Keratinocyte (primary cell): ENCODE measurements around the gene NEK6. TPM values are rescaled to one million over a fixed set of nuclear protein-coding genes. Genes with fewer than 3 reads are reported as not detected.

ENCODE experiments used
- DNase-seq: peaks from one replicate; pipeline ENCODE4 v3.0.0-alpha.2; 2011; ENCODE audit warnings: low read depth, missing footprints, low spot score
- FAIRE-seq: peaks from 2 replicates; lab custom pipeline; 2011; peaks lifted over from hg19 to GRCh38; lab: Jason Lieb, UNC
- H2AFZ ChIP-seq: 2 replicates; pipeline ENCODE4 v1.6.0; 2012; ENCODE audit warnings: low read length, control low read depth, inconsistent platforms; ENCODE audit not compliant: control insufficient read depth
- H3K27ac ChIP-seq: 2 replicates; pipeline ENCODE4 v1.5.1; 2011; ENCODE audit warnings: low read length; ENCODE audit not compliant: control insufficient read depth, insufficient read depth
- H3K27me3 ChIP-seq: 3 replicates; pipeline ENCODE4 v1.6.0; 2011; ENCODE audit warnings: low read length; ENCODE audit not compliant: control insufficient read depth, insufficient read depth; ENCODE audit errors: extremely low read depth
- H3K36me3 ChIP-seq, 2 experiments: 2 replicates in 1 of 2; 3 replicates in 1 of 2; pipeline ENCODE4 v1.5.1; 2011; ENCODE audit warnings: low read length in 2 of 2, mild to moderate bottlenecking in 1 of 2; ENCODE audit not compliant: control insufficient read depth in 2 of 2, insufficient read depth in 2 of 2; ENCODE audit errors: extremely low read depth in 1 of 2
- H3K4me1 ChIP-seq: 3 replicates; pipeline ENCODE4 v1.5.1; 2011; ENCODE audit warnings: low read length; ENCODE audit not compliant: control insufficient read depth, insufficient read depth; ENCODE audit errors: extremely low read depth
- H3K4me2 ChIP-seq: 3 replicates; pipeline ENCODE4 v1.6.0; 2011; ENCODE audit warnings: low read depth, low read length; ENCODE audit not compliant: control insufficient read depth, insufficient read depth; ENCODE audit errors: extremely low read depth
- H3K4me3 ChIP-seq, 3 experiments: fragments of 200-600 bp in 1 of 3; sonication (generic) in 1 of 3; 2 replicates in 2 of 3; 3 replicates in 1 of 3; pipeline ENCODE4 v1.5.1; 2011 to 2016; ENCODE audit warnings: low read length in 3 of 3, mild to moderate bottlenecking in 3 of 3, control low read depth in 2 of 3, inconsistent platforms in 1 of 3, low read depth in 1 of 3, mixed read lengths in 1 of 3, mixed run types in 1 of 3, moderate library complexity in 1 of 3; ENCODE audit not compliant: control insufficient read depth in 2 of 3, insufficient read depth in 2 of 3; ENCODE audit errors: extremely low read depth in 1 of 3
- H3K79me2 ChIP-seq: 2 replicates; pipeline ENCODE4 v1.6.0; 2012; ENCODE audit warnings: low read length; ENCODE audit not compliant: control insufficient read depth, insufficient read depth
- H3K9ac ChIP-seq: 3 replicates; pipeline ENCODE4 v1.6.0; 2011; ENCODE audit warnings: low read length; ENCODE audit not compliant: control insufficient read depth, insufficient read depth; ENCODE audit errors: extremely low read depth
- H3K9me1 ChIP-seq: 3 replicates; pipeline ENCODE4 v1.6.0; 2011; ENCODE audit warnings: low read length; ENCODE audit not compliant: control insufficient read depth, insufficient read depth; ENCODE audit errors: extremely low read depth
- H3K9me3 ChIP-seq: 2 replicates; pipeline ENCODE4 v1.5.1; 2012; ENCODE audit warnings: low read depth, low read length; ENCODE audit not compliant: control insufficient read depth
- H4K20me1 ChIP-seq: 3 replicates; pipeline ENCODE4 v1.6.0; 2011; ENCODE audit warnings: low read length; ENCODE audit not compliant: control insufficient read depth, insufficient read depth; ENCODE audit errors: extremely low read depth
- EZH2 ChIP-seq: IDR thresholded peaks from one replicate; pipeline ENCODE4 v1.6.1; 2012; ENCODE audit warnings: inconsistent platforms, mild to moderate bottlenecking, low read length, moderate library complexity
- dilution Hi-C: fragments of 300-500 bp; cut with MboI; formaldehyde crosslinking; loops from one replicate; pipeline ENCODE4 v1.7.0; 2020; ENCODE audit warnings: low sequenced_read_pairs; ENCODE audit not compliant: extremely low pct_ligation_motif_present
- polyA plus RNA-seq, 5 experiments: library from polyadenylated mRNA; depleted of rRNA in 3 of 5; stranded (reverse) in 3 of 5; stranded (forward) in 1 of 5; unstranded in 1 of 5; fragments of >200 nt; gene quantifications; 1 replicate in 1 of 5; 2 replicates in 3 of 5; 3 replicates in 1 of 5; pipeline versions ENCODE4 v1.2.1 to v1.2.3, GENCODE V29; 2011 to 2012; ENCODE audit warnings: missing spikeins in 2 of 5, low read depth in 1 of 5, low replicate concordance in 1 of 5
- TF ChIP-seq, protein P1 (sequence below), 3 experiments: IDR thresholded peaks in 1 of 3; conservative IDR thresholded peaks in 1 of 3; optimal IDR thresholded peaks in 1 of 3; 2 replicates in 2 of 3; 3 replicates in 1 of 3; pipeline versions ENCODE3 to v1.5.1; 2011; ENCODE audit warnings: low read length in 3 of 3, mild to moderate bottlenecking in 3 of 3, moderate library complexity in 2 of 3, control low read depth in 1 of 3, inconsistent platforms in 1 of 3; ENCODE audit not compliant: insufficient read depth in 2 of 3; ENCODE audit errors: extremely low read depth in 1 of 3

Gene NEK6
- polyA plus RNA-seq, 1 donor (not counting 4 experiments of a cell fraction or from before 2014, with no cell fraction given), result 56.4 TPM

DNA sequence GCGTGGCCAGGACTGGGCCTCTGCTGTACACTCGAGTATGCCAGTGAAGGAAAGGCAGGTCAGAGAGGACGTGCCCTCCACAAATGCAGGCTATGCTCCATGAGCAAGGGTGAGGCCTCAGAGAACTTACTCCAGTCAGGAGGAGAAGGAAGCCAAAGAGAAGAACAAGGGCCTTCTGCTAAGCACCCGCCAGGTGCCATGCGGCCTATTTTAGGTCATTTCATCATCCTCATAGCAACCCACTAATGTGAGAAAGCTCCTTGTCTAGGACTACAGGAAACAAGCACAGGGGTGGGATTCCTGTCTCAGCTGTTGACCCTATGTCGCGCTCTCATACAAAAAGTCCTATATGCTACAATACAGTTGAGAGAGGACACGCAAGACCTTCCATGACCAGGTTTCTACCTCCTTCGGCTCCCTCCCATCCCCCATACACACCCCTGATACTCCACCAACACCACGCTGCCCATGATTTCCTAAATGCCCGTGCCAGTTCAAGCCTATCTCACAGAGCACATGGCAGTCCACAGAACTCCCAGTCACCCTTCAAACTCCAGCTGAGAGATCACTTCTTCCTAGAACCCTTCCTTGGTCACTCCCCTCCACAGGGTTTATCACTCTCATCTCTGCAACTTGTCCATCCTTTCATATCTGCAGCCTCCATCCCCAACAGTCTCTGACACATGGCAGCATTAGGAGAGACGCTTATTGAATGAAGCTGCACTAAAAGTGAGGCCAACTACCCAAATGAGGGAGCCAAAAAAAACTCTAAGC lies 130.7 kb downstream of the NEK6 start:
- Histone ChIP-seq H3K9me3 (no peaks in the 10 kb centered on the region), H3K9me1 (peaks cover 7% of the 10 kb centered on the region), H3K79me2 (peaks cover 86% of the 10 kb centered on the region), H3K27me3 (no peaks in the 10 kb centered on the region), H3K36me3 (peaks cover 3 to 16% of the 10 kb centered on the region in 2 experiments), H3K27ac (no peak overlapping the region), H3K9ac (no peak overlapping the region), H3K4me3 (no peak overlapping the region), H2AFZ (no peak overlapping the region), H3K4me1 (peaks cover 21% of the 10 kb centered on the region), H4K20me1 (peaks cover 18% of the 10 kb centered on the region), H3K4me2 (no peak overlapping the region)
- dilution Hi-C loops, result loop anchor here (25.0 kb wide), 1 partner anchor 149 kb away; no protein-coding TSS in a partner anchor
- DNase-seq (no peak), FAIRE-seq (no peak)
- TF ChIP-seq, protein P1, sequence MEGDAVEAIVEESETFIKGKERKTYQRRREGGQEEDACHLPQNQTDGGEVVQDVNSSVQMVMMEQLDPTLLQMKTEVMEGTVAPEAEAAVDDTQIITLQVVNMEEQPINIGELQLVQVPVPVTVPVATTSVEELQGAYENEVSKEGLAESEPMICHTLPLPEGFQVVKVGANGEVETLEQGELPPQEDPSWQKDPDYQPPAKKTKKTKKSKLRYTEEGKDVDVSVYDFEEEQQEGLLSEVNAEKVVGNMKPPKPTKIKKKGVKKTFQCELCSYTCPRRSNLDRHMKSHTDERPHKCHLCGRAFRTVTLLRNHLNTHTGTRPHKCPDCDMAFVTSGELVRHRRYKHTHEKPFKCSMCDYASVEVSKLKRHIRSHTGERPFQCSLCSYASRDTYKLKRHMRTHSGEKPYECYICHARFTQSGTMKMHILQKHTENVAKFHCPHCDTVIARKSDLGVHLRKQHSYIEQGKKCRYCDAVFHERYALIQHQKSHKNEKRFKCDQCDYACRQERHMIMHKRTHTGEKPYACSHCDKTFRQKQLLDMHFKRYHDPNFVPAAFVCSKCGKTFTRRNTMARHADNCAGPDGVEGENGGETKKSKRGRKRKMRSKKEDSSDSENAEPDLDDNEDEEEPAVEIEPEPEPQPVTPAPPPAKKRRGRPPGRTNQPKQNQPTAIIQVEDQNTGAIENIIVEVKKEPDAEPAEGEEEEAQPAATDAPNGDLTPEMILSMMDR (optimal IDR thresholded peaks at IDR 0.05 in 1 of 3, IDR thresholded peaks at IDR 0.05 in 1 of 3, conservative IDR thresholded peaks at IDR 0.05 in 1 of 3; ENCODE audit: extremely low read depth in 1 of 3, insufficient read depth in 2 of 3, low read length in 3 of 3), result no peak
- no peak for TF ChIP-seq EZH2

DNA sequence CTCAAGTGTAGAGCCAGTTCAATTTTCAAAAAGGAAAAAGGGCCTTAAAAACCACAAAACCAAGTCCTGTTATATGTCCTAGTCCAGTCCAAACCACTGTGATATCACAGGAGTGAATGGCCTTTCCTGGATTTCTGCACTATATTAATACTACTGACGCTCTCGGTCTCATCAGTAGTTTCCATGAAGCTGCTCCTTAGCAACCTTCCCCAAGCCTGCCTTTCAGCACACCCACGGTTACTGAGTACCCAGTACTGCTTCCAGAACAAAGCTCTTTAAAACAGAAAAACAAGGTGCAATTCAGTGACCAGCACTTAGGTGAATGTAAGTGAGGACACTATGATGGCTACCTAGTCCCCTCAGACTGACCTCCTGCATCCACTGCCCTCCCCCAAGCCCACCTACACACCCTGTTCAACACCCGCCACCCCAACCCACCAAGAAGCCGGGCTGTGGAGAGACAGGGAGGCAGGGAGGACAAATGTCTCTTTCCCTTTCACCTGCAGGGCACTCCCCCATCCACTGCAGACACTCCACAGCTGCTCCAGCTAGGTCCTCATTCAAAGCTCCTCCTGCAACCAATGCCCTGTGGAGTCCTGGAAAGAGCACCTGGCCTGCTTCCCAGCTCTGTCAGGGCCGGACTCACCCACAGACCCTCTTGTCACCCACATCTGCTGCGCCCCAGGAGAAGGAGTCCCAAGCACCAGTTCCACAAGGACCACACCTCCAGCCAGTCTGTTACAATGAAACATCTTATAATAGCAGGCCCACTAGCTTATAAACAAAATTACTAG lies 131.6 kb downstream of the NEK6 start:
- dilution Hi-C loops, result loop anchor here (25.0 kb wide), 1 partner anchor 148 kb away; no protein-coding TSS in a partner anchor
- peaks cover 86% of the 10 kb centered on the region for H3K79me2 ChIP-seq
- no peak overlapping the region for H3K4me2 ChIP-seq
- peaks cover 7% of the 10 kb centered on the region for H3K9me1 ChIP-seq
- no peak for DNase-seq
- H3K36me3 ChIP-seq, result peaks cover 3 to 19% of the 10 kb centered on the region in 2 experiments
- no peak overlapping the region for H2AFZ ChIP-seq
- no peaks in the 10 kb centered on the region for H3K27me3 ChIP-seq
- no peak overlapping the region for H3K9ac ChIP-seq
- peaks cover 19% of the 10 kb centered on the region for H4K20me1 ChIP-seq
- no peaks in the 10 kb centered on the region for H3K9me3 ChIP-seq
- FAIRE-seq, result no peak
- peaks cover 30% of the 10 kb centered on the region for H3K4me1 ChIP-seq
- TF ChIP-seq EZH2, result no peak
- TF ChIP-seq, protein P1 (optimal IDR thresholded peaks at IDR 0.05 in 1 of 3, IDR thresholded peaks at IDR 0.05 in 1 of 3, conservative IDR thresholded peaks at IDR 0.05 in 1 of 3; ENCODE audit: extremely low read depth in 1 of 3, insufficient read depth in 2 of 3, low read length in 3 of 3), result no peak
- no peak overlapping the region for H3K27ac ChIP-seq
- no peak overlapping the region for H3K4me3 ChIP-seq
